ENCODE measurements around the gene CCNYL1.

DNA sequence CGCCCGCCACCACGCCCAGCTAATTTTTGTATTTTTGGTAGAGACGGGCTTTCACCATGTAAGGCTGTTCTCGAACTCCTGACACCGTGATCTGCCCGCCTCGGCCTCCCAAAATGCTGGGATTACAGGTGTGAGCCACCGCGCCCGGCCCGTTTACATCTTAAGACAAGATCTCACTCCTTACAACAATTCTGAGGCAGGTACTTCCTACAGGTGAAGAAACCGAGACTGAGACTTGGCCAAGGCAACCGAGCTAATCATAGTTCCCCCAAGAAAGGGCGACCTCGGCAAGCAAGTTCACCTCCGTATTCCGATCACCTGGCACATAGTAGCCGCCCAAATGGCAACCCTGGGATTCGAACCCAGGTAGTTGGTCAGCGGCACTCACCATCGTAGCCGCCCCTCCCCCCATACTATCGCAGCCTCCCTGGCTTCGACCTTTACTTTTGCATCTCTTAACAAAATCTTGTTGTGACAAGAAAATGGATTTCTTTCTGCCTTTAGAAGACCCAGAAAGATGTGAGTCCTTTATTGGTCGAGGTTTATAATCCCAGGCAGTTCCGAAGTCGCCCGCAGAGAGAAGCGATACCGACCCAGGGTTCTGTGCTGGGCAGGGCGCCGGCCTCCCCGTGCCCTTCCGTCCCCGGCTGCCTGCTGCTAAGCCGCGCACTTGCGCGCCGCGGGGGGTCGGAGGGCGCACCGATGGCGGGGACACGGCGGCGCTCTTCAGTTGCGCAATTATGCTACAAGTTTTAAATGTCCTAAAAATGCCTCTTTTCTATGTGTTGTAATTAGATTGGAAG, 59.4 kb downstream of the CCNYL1 start:
- TF ChIP-seq EP300 (conservative IDR thresholded peaks at IDR 0.05; ENCODE audit: poor library complexity, severe bottlenecking) (no peak), RAD21 (conservative IDR thresholded peaks at IDR 0.05) (no peak), EZH2 (IDR thresholded peaks at IDR 0.05; ENCODE audit: borderline replicate concordance, insufficient read depth, low read length, poor library complexity, severe bottlenecking) (no peak), POLR2AphosphoS5 (IDR thresholded peaks at IDR 0.05) (no peak)

Data from neural cell (in vitro differentiated cells).